ENCODE measurements around the gene STK33. TPM values are rescaled to one million over a fixed set of nuclear protein-coding genes. Genes with fewer than 3 reads are reported as not detected.

STK33 gene
- total and polyA plus RNA-seq, 12 donors = 6.9 to 37.9 (median 30.1) TPM

- 95 to 99% methylated on average over 6 of the region's 6 CpGs for WGBS, 2 donors
- DNase-seq = no peak
- Histone ChIP-seq H3K27me3 (no peaks in the 10 kb centered on the region), H3K27ac (no peak overlapping the region), H3K36me3 (peaks cover 0 to 61% (median 0%) of the 10 kb centered on the region in 9 donors), H3K9me3 (peaks cover 0 to 14% (median 0%) of the 10 kb centered on the region in 11 donors), H3K4me1 (no peaks in the 10 kb centered on the region), H3K4me3 (no peak overlapping the region)
- no peak for ATAC-seq
- TF ChIP-seq CTCF (IDR thresholded peaks at IDR 0.05) = no peak
- intact Hi-C loops (cut with DNase I) = no loop called here
Measured at GRCh38 chr11:8634498-8634897, 40.5 kb upstream of the STK33 start.

- Histone ChIP-seq H3K36me3 (peaks cover 0 to 33% (median 0%) of the 10 kb centered on the region in 9 donors), H3K4me3 (no peak overlapping the region), H3K27me3 (no peaks in the 10 kb centered on the region), H3K9me3 (peaks cover 0 to 11% (median 0%) of the 10 kb centered on the region in 11 donors), H3K27ac (no peak overlapping the region), H3K4me1 (peaks cover 0 to 9% (median 0%) of the 10 kb centered on the region in 9 donors)
- ATAC-seq = no peak
- TF ChIP-seq CTCF (IDR thresholded peaks at IDR 0.05) = no peak
- intact Hi-C loops (cut with DNase I) = no loop called here
- 74 to 85% methylated on average over 6 of the region's 6 CpGs for WGBS, 2 donors
- peak in 1 of 2 donors; percentile 25 for DNase-seq
Measured at GRCh38 chr11:8631395-8632118, 37.5 kb upstream of the STK33 start.

GRCh38 chr11:8624698-8625097, 30.7 kb upstream of the STK33 start:
- no peak overlapping the region for H3K4me3 ChIP-seq
- peak in 1 of 2 donors; percentile 8 for DNase-seq
- peaks cover 0 to 12% (median 0%) of the 10 kb centered on the region in 9 donors for H3K4me1 ChIP-seq
- no peak overlapping the region for H3K27ac ChIP-seq
- H3K36me3 ChIP-seq = peaks cover 0 to 62% (median 4%) of the 10 kb centered on the region in 9 donors
- 45 to 54% methylated on average over 2 of the region's 2 CpGs for WGBS, 2 donors
- TF ChIP-seq CTCF (IDR thresholded peaks at IDR 0.05) = no peak
- peak in 6 of 8 donors; percentile 44 to 90 (median 68) for ATAC-seq
- H3K27me3 ChIP-seq = no peaks in the 10 kb centered on the region
- no peaks in the 10 kb centered on the region for H3K9me3 ChIP-seq
- intact Hi-C loops (cut with DNase I) = no loop called here

GRCh38 chr11:8621147-8621546, 27.1 kb upstream of the STK33 start:
- DNase-seq (no peak), ATAC-seq (peak in 3 of 8 donors; percentile 20 to 57 (median 27))
- no peak overlapping the region for H3K27ac ChIP-seq
- H3K27me3 ChIP-seq = no peaks in the 10 kb centered on the region
- no peaks in the 10 kb centered on the region for H3K9me3 ChIP-seq
- peaks cover 0 to 95% (median 6%) of the 10 kb centered on the region in 9 donors for H3K36me3 ChIP-seq
- peaks cover 0 to 5% (median 0%) of the 10 kb centered on the region in 9 donors for H3K4me1 ChIP-seq
- WGBS, 2 donors = 64 to 68% methylated on average over 4 of the region's 4 CpGs
- H3K4me3 ChIP-seq = no peak overlapping the region
- intact Hi-C loops (cut with DNase I) = no loop called here
- TF ChIP-seq CTCF (IDR thresholded peaks at IDR 0.05) = no peak

Data from heart right ventricle (tissue), 16 donors.